GM19438 (cell line): ENCODE data around the gene ATF6B.
"Not testable (repeated sequence)": the region's sequence is repeated elsewhere in the genome, so short reads cannot be mapped to it uniquely, and the experiment has no call there.

ENCODE experiments used
- ATAC-seq: cut with Tn5 transposase; IDR thresholded peaks from one replicate; pipeline ENCODE4 v1.9.1; 2021; ENCODE audit warnings: low read depth; ENCODE audit not compliant: unreplicated experiment

ATF6B gene

GRCh38 chr6:32084780-32085179 is 43.3 kb downstream of the ATF6B start:
- ATAC-seq = no peak

- ATAC-seq = no peak
Measured at GRCh38 chr6:32083812-32084768, 44.0 kb downstream of the ATF6B start.

- no peak for ATAC-seq
Measured at GRCh38 chr6:32082935-32083334, 45.1 kb downstream of the ATF6B start.

- no peak for ATAC-seq
Measured at GRCh38 chr6:32082478-32082877, 45.6 kb downstream of the ATF6B start.

- no peak for ATAC-seq
Measured at GRCh38 chr6:32081168-32081990, 46.7 kb downstream of the ATF6B start.

GRCh38 chr6:32079566-32080290 is 48.3 kb downstream of the ATF6B start:
- no peak for ATAC-seq

- no peak for ATAC-seq
Measured at GRCh38 chr6:32076321-32076809, 51.7 kb downstream of the ATF6B start.

- no peak for ATAC-seq
Measured at GRCh38 chr6:32075781-32076180, 52.3 kb downstream of the ATF6B start.

- no peak for ATAC-seq
Measured at GRCh38 chr6:32074996-32075532, 53.0 kb downstream of the ATF6B start.

- no peak for ATAC-seq
Measured at GRCh38 chr6:32073613-32074012, 54.4 kb downstream of the ATF6B start.

GRCh38 chr6:32073101-32073500 is 54.9 kb downstream of the ATF6B start:
- no peak for ATAC-seq

- no peak for ATAC-seq
Measured at GRCh38 chr6:32070814-32071543, 57.1 kb downstream of the ATF6B start.

- ATAC-seq = no peak
Measured at GRCh38 chr6:32069878-32070515, 58.0 kb downstream of the ATF6B start.

- no peak for ATAC-seq
Measured at GRCh38 chr6:32069460-32069859, 58.6 kb downstream of the ATF6B start.

GRCh38 chr6:32068867-32069266 is 59.2 kb downstream of the ATF6B start:
- no peak for ATAC-seq

- not testable (repeated sequence) for ATAC-seq
Measured at GRCh38 chr6:32068315-32068714, 59.7 kb downstream of the ATF6B start.

GRCh38 chr6:32067521-32067920 is 60.5 kb downstream of the ATF6B start:
- not testable (repeated sequence) for ATAC-seq
